ENCODE results near the gene SIRPA.
"Not testable (repeated sequence)": the region's sequence is repeated elsewhere in the genome, so short reads cannot be mapped to it uniquely, and the experiment has no call there.

SIRPA gene

GRCh38 chr20:1911536-1911935 is 16.3 kb downstream of the SIRPA start:
- no peak for FAIRE-seq

GRCh38 chr20:1912053-1912452 is 16.8 kb downstream of the SIRPA start:
- FAIRE-seq = no peak

- no peak for FAIRE-seq
Measured at GRCh38 chr20:1912646-1913045, 17.4 kb downstream of the SIRPA start.

- FAIRE-seq = not testable (repeated sequence)
Measured at GRCh38 chr20:1915233-1915632, 20.0 kb downstream of the SIRPA start.

GRCh38 chr20:1915725-1916124 is 20.5 kb downstream of the SIRPA start:
- no peak for FAIRE-seq

- no peak for FAIRE-seq
Measured at GRCh38 chr20:1917786-1918185, 22.6 kb downstream of the SIRPA start.

GRCh38 chr20:1918491-1919165 is 23.4 kb downstream of the SIRPA start:
- FAIRE-seq = no peak

- FAIRE-seq = no peak
Measured at GRCh38 chr20:1920252-1920651, 25.0 kb downstream of the SIRPA start.

- FAIRE-seq = no peak
Measured at GRCh38 chr20:1920826-1921225, 25.6 kb downstream of the SIRPA start.

- FAIRE-seq = not testable (repeated sequence)
Measured at GRCh38 chr20:1921985-1922384, 26.8 kb downstream of the SIRPA start.

GRCh38 chr20:1922786-1923185 is 27.6 kb downstream of the SIRPA start:
- no peak for FAIRE-seq

GRCh38 chr20:1924910-1925861 is 30.0 kb downstream of the SIRPA start:
- no peak for FAIRE-seq

GRCh38 chr20:1926237-1926636 is 31.0 kb downstream of the SIRPA start:
- no peak for FAIRE-seq

GRCh38 chr20:1927217-1927616 is 32.0 kb downstream of the SIRPA start:
- FAIRE-seq = no peak

- no peak for FAIRE-seq
Measured at GRCh38 chr20:1928154-1928553, 32.9 kb downstream of the SIRPA start.

GRCh38 chr20:1928782-1929181 is 33.6 kb downstream of the SIRPA start:
- no peak for FAIRE-seq

- no peak for FAIRE-seq
Measured at GRCh38 chr20:1929460-1929859, 34.3 kb downstream of the SIRPA start.

- FAIRE-seq = no peak
Measured at GRCh38 chr20:1930165-1930564, 35.0 kb downstream of the SIRPA start.

- FAIRE-seq = no peak
Measured at GRCh38 chr20:1931830-1932229, 36.6 kb downstream of the SIRPA start.

GRCh38 chr20:1932971-1933370 is 37.8 kb downstream of the SIRPA start:
- no peak for FAIRE-seq

GRCh38 chr20:1933465-1933870 is 38.3 kb downstream of the SIRPA start:
- no peak for FAIRE-seq

GRCh38 chr20:1934156-1934555 is 38.9 kb downstream of the SIRPA start:
- no peak for FAIRE-seq

GRCh38 chr20:1934721-1935573 is 39.7 kb downstream of the SIRPA start:
- FAIRE-seq = no peak

Measured in G401.6 (cell line).